Effector CD4-positive, alpha-beta T cell (primary cell): ENCODE data around the gene APOA1.
"Not testable (repeated sequence)": the region's sequence is repeated elsewhere in the genome, so short reads cannot be mapped to it uniquely, and the experiment has no call there.

Experiments used
- DNase-seq: peaks from one replicate; pipeline ENCODE4 v3.0.0-alpha.2; 2020

The APOA1 gene

GRCh38 chr11:116811194-116811593 lies 26.2 kb downstream of the APOA1 start:
- no peak for DNase-seq

DNA sequence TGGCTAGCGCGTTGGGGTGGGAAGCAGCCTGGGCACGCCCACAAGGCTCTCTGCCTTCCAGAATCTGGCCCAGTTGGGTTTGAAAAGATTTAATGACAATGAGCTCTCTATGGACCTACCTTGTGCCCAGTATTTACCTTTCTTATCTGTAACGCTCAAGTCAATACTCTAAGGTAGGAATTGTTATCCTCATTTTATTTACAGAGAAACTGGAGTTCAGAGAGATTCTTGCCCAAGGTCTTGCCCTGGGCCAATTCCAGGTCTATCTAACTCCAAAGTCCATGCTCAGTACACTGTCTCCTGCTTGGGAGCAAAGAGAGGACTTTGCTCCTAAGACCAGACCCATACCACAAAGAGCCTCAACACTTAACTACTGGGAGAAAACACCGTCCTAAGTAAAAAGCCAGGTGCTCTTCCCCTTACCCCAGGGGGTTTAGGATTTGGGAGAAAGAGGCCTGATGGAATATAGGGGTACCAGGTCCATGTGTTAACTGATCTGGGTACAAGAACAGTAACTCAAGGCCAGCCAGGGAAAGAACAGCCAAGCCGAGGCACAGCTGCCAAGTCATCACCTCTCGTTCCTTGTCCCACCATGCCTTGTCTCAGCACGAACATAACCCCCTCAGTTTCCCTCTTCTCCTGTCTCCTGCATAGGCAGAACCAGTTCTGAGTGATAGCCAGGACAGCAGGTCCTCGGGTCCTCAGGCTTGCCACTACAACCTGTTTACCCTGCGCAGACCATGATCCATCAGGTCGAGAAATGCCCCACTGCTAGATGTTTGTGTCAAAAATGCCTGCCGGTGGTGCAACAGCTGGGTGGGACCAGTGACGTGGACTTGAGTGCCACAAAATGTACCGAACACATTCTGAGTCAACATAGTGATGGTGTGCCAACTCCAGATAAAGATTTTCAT lies 28.9 kb downstream of the APOA1 start:
- no peak for DNase-seq

DNA sequence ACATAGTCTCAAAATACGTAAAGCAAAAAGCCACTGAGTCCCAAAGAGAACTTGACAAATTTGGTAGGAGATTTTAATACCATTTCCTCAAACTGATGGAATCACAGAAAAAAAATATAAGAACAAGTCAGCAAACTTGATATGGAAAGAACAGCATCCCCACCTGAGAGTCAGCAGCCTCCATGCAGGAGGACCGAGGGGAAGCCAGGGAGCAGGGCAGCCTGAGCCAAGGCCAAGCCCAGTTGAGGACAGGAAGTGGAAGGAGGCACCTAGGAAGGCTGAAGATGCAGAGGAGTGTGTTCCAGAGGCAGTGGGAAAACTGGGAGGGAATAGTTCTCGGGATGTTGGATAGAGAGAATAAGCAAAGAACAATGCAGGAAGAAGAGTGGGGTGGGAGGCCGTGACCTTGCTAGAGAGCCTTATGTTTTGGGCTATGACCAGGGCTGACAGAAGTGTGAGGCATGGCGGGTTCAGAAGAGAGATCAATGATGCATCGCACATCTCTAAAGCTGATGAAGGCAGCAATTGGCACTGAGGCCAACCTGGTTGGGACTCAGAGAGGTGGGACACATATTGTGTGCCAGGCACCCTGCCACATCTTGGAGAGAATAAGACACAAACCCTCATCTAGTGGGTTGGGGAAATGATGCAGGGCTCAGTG lies 29.7 kb downstream of the APOA1 start:
- DNase-seq = no peak

- no peak for DNase-seq
Observed at GRCh38 chr11:116804001-116804400, 33.4 kb downstream of the APOA1 start.

DNA sequence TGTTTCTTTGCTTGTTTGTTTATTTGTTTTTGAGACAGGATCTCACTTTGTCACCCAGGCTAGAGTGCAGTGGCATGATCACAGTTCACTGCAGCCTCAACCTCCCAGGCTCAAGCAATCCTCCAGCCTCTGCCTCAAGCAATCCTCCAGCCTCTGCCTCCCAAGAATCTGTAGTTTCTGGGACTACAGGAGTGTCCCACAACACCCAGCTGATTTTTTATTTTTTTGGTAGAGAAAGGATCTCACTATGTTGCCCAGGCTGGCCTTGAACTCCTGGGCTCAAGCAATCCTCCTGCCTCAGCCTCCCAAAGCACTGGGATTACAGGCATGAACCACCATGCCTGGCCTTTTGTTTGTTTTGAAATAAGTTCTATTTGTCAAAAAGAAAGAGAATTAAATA lies 35.8 kb downstream of the APOA1 start:
- not testable (repeated sequence) for DNase-seq

DNA sequence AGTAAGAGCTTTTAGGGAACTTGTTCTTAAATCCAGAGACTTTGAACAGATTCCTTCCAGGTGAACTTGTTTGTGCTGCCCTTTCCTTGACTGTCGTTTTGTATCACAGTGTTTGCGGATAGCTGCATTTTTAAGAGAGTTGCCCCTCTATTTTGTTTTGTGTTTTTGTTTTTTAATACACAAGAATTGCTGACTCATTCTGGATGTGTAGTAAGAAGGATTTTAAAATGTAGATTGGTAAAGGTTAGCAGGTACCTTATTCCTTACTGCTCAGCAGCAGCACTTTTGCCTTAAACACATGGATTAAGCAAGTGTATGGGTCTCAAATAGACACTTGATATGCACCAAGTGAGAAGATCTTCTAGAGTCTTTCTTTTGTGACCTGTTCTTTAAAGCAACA lies 36.8 kb downstream of the APOA1 start:
- no peak for DNase-seq

DNA sequence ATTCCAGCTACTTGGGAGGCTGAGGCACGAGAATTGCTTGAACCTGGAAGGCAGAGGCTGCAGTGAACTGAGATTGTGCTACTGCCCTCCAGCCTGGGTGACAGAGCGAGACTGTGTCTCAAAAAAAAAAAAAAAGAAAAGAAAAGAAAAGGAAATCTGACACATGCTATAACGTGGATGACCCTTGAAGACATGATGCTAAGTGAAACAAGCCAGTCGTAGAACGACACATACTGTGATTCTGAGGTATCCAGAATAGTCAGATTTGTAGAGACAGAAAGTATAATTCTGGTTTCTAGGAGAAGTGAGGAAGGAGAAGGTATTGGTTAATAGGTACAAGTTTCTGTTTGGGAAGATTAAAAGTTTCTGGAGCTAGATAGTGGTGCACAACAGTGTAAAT lies 39.1 kb downstream of the APOA1 start:
- no peak for DNase-seq

GRCh38 chr11:116797816-116798215 lies 39.6 kb downstream of the APOA1 start:
- no peak for DNase-seq

DNA sequence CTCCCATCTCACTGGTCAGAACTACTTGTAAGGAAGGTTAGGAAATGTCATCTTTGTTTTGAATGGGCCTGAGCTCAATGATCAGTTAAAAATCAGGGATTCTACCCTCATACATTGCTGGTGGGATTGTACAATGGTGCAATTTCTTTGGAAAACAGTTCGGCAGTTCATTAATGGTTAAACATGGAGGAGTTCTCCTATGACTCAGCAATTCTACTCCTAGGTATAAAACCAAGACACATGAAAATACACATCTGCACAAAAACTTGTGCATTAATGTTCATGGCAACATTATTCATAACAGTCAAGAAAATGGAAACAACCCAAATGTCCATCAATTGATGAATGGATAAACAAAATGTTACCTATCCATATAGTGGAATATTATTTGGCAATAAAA lies 40.9 kb downstream of the APOA1 start:
- no peak for DNase-seq

DNA sequence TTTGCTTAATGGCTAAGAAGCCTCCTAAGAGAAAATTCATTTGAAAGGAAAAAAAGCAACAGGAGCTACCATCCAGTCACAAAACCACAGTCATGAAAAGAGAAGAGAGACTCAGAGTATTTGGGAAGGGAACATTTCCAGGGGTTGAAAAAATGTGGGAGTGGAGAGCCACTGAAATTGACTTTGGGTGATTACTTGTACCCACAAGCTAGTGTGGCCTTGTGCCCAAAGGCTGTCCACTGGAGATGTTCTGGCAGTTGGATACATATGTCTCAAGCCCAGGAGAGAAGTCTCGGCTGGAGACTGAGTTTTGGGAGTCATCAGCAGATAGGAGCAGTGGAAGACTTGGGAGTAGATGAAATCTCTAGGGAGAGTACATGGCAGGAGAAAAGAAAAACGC lies 42.6 kb downstream of the APOA1 start:
- DNase-seq = no peak

DNA sequence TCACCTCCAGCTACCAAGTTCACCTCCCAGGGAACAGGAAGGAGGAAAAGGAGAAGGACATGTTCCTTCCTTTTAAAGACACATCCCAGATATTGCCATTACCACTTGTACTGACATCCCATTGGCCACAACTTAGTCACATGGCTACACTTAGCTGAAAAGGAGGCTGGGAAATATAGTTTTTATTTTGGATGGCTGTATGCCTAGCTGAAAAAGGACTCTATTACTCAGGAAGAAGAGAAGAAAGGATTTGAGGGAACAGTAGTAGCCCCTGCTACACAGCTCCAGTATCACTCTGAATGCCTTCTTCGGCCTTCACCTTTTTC lies 43.7 kb downstream of the APOA1 start:
- no peak for DNase-seq

GRCh38 chr11:116792869-116793771 lies 44.3 kb downstream of the APOA1 start:
- no peak for DNase-seq

DNA sequence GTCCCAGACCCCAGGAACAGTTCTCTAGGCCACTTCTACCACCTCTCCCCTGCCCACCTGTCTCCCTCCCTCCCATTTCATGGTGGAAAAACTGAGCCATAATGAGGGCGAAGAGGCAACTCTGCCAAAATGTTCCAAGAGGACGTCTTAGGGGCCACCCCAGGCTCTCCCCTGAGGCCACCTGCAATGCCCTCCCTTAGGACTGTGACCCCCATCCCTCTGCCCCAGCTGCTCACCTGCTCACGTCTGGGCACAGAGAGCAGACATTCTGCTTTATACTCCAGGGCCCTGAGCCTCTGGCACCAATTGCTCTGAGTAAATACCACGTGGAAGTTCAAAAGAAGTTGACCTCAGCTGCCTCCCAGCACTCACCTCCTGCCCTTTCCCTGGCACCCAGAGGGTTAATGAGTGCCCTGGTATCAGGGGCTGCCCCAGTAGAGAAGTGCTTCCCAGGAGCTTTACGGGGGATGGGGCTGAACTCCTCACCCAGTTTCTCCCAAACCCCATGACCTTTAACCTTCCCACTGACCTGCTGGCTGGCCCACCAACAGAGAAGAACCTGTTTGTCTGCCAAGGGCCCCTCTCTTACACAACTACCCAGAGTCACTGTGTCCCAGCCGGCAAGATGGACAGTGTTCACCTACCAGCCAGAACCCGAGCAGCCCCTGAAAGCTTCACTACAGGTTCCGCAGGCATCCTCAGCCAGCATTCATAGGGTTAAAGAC lies 45.1 kb downstream of the APOA1 start:
- no peak for DNase-seq

- DNase-seq = no peak
Observed at GRCh38 chr11:116791813-116792143, 45.6 kb downstream of the APOA1 start, which contains the start of gene APOA5. APOA5 (minus strand) TSS chr11:116791879; CDS start chr11:116791860, 19 bp downstream.

- peak; percentile 71 for DNase-seq
Observed at GRCh38 chr11:116791002-116791812, 46.2 kb downstream of the APOA1 start.

DNA sequence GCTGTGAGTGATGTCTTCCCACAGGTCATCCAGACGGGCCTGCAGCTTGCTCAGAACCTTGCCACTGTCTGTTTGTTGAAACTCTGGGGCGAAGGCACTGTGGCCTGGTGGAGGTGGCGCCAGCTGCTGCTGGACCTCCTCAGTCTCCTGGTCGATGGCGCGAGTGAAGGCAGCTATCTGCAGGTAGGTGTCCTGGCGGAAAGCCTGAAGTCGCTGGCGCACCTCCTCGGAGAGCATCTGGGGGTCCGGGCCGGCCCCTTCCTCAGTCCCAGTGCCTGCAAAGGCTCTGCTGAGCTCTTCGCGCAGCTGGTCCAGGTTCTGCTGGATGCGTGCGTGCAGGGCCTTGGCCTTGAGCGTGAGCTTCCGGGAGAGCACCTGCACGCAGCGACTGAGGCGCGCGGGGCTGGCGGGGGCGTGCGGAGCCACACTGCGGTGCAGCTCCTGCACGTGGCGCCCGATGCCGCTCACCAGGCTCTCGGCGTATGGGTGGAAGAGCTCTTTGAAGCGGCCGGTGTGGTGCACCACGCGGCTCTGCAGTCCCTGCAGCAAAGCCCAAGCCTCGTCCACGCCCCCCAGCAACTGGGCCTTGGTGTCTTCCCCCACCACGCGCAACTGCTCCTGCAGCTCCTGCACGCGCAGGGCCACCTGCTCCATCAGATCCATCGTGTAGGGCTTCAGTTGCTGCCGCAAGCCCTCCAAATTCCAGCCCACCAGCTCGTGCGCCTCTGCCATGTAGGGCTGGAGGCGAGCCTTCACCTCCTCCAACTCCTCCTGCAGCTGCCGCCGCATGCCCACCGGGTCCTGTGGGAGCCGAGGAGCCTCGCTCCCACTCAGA lies 47.0 kb downstream of the APOA1 start:
- DNase-seq = no peak

DNA sequence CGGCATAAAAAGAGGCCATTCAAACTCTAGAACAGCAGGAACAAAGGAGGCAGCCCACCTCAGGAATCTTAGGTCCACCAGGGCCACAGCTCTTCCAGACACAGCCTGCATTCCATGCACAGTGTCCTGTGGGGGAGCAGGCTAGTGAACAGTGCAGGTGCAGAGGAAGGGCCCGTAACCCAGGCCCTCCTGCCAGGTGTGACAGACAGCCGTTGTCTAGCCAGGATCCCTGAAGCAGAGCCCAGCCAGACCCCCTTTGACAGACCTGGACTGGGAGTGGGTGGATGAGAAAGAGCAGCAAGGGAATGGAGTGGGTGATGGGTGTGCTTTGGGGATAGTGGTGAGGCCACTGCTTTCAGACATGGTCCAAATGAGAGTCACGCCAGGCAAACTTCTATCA lies 48.4 kb downstream of the APOA1 start:
- DNase-seq = no peak

- no peak for DNase-seq
Observed at GRCh38 chr11:116788534-116788933, 48.9 kb downstream of the APOA1 start.

GRCh38 chr11:116787786-116788486 lies 49.5 kb downstream of the APOA1 start, which contains the start of gene ZPR1:
ZPR1 (minus strand) TSS chr11:116788023; CDS start chr11:116787990, 33 bp downstream.
- peak; percentile 78 for DNase-seq

GRCh38 chr11:116787436-116787785 lies 50.0 kb downstream of the APOA1 start:
- no peak for DNase-seq
